HG02938 (cell line): ENCODE measurements around the gene TRAFD1.
"Not testable (repeated sequence)": the region's sequence is repeated elsewhere in the genome, so short reads cannot be mapped to it uniquely, and the experiment has no call there.

Experiments
- ATAC-seq: cut with Tn5 transposase; IDR thresholded peaks from one replicate; pipeline ENCODE4 v1.9.1; 2021; ENCODE audit warnings: mild to moderate bottlenecking, moderate library complexity; ENCODE audit not compliant: unreplicated experiment

Gene TRAFD1

DNA sequence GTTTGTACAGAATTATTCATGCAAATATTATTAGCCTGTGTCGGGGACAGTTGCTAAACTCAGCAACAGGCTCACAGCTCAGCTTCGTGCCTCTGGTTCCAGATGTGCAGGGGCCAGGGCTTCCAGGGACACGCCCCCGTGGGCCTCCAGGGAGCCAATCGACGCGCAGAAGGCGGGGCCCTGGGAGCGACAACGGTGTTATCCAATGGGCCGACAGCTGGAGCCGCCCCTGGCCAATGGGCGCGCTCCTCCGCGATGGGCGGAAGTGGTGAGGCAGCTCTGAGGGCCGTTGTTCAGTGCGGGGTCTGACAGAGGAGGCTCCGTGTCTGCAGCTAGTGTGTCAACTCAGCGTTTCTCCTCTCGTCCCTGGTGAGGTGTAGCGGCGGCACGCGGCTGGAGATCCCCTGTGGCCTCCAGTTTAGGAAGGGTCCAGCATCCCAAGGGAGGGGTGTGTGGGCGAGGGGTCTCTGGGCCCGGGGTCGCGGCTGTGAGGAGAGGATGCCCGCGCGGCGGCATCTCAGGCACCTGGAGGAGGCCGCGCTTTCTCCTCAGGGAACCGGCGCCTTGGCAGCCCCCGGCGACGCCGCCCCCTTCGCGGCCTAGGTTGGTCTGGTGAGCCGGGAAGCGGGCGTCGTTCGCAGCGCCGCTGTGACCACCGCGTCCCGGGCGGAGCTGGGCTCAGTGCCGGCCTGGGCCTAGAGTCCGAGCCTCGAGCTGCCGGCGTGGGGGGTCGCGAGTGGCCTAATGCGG is at the start of gene TRAFD1:
Gene TRAFD1, plus strand, starts transcription at position 311 of the 750 bp plus-strand sequence. CDS start 4,963 bp downstream, outside the sequence.
- peak; percentile 94 for ATAC-seq

GRCh38 chr12:112087055-112087850 is 38.1 kb upstream of the TRAFD1 start:
- no peak for ATAC-seq

GRCh38 chr12:112087851-112088250 is 37.5 kb upstream of the TRAFD1 start:
- ATAC-seq = no peak

DNA sequence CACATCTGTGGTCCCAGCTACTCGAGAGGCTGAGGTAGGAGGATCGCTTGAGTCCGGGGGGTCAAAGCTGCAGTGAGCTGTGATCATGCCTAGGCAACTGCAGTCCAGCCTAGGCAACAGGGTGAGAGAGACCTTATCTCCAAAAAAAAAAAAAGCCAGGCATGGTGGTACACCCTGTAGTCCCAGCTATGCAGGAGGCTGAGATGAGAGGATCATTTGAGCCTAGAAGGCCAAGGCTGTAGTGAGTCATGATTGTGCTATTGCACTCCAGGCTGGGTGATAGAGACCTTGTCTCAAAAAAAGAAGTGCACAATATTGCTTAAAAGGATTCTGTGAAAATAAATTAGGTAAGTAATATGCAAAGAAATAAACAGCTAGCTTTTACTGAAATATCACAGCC is 33.8 kb upstream of the TRAFD1 start:
- no peak for ATAC-seq

DNA sequence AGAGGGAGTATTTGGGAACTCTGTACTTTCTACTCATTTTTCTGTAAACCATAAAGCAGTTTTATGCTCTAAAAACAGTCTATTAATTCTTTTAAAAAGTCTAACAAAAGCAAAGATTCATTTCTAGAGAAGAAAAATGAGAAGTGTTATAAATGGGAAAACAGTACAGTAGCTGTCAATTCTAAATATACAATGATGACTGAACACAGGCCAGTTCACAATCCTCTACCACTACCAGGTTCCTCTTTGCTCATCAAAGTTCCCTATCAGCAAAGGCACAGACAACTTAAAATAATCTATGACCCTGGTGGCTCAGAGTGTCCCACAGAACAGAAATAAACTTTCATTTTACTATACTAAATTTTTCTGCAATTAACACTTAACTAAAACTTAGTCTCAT is 29.3 kb upstream of the TRAFD1 start:
- ATAC-seq = peak; percentile 90

DNA sequence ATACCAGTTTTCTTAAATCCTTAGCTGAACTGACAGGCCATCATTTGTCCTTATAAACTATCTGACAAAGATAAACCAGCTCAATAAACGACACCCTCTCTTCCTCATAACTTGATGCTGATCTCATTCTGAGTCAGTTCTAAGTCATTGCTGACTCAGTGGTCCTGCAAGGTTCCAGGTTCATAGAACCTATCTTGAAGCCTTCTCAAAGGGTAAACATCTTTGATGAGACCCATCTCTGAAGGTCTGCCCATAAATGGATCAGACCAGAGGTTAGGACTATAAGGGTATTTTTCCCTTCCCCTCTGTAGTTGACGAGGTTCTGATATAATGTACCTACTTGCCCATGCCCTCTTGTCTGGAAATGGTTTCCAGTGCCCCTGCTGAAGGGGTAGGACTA is 28.7 kb upstream of the TRAFD1 start:
- ATAC-seq = no peak

DNA sequence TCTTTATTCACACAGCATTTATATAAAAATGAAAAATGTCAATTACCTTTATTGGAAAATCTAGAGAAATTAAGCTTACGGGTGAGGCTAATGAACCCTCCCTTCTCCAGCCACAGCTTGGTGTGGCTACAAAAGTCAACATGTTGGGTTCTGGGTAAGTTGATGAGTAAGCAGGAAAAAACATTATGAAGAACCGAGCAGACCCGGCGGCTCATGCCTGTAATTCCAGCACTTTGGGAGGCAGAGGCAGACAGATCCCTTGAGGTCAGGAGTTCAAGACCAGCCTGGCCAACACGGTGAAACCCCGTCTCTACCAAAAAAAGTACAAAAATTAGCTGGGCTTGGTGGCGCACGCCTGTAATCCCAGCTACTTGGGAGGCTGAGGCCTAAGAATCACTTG is 27.7 kb upstream of the TRAFD1 start:
- no peak for ATAC-seq

- ATAC-seq = not testable (repeated sequence)
Observed at GRCh38 chr12:112100500-112100899, 24.9 kb upstream of the TRAFD1 start.

GRCh38 chr12:112102127-112102526 is 23.2 kb upstream of the TRAFD1 start:
- no peak for ATAC-seq

DNA sequence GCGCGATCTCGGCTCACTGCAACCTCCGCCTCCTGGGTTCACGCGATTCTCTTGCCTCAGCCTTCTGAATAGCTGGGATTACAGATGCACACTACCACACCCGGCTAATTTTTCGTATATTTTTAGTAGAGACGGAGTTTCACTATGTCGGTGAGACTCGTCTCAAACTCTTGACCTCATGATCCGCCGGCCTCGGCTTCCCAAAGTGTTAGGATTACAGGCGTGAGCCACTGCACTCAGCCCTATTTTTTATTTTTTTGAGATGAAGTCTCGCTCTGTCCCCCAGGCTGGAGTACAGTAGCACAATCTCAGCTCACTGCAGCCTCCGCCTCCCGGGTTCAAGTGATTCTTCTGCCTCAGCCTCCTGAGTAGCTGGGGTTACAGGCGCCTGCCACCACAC is 22.6 kb upstream of the TRAFD1 start:
- not testable (repeated sequence) for ATAC-seq

DNA sequence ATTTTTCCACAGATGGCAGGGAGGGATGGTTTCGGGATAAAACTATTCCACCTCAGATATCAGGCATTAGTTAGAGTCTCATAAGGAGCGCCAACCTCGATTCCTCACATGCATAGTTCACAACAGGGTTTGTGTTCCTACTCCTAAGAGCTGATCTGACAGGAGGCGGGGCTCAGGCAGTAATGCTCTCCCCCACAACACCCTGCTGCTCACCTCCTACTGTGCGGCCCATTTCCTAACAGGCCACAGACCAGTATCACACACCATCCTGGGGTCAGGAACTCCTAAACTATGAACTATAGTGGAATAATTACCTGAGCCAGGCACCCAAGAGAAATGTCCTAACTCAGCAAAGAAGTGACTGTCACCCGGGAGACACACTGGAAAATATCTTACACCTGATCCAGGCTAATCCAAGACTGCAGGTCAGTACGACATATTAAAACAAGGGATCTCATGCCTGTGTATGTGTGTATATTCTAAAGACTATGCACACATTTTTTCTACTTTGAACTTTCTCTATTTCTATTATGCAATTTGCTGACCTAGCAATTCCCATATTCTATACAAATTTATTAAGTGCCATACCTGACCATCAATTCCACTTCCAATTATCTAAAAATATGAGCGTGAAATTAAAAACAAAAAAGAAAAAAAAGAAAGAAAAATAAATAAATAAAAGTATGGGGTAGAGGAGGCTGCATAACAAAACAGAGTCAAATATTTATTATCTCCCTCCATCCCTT is 21.4 kb upstream of the TRAFD1 start:
- no peak for ATAC-seq

DNA sequence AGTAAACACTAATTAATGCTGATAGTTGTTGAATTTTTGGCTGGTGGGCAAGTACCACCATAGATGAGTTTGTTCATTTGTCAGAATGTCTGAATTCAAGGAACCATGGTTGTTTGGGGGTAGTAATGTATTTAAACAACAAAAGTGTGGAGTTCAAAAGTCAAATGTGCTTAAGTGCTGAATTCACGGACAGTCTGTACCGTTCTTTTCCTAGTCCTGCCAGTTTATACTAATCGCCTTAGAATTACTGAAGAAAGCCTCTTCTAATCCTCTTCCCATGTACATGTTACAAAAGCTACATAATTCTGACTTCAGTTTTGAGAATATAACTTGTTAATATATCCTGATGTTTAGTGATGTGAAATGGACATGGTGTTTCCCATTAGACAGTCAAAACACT is 19.5 kb upstream of the TRAFD1 start:
- no peak for ATAC-seq

- ATAC-seq = no peak
Observed at GRCh38 chr12:112107306-112108201, 17.8 kb upstream of the TRAFD1 start.

GRCh38 chr12:112108202-112109079 is 16.9 kb upstream of the TRAFD1 start, which contains the start of gene NAA25:
Gene NAA25 (minus strand): TSS chr12:112108783. CDS start chr12:112108773, 10 bp downstream.
- ATAC-seq = peak; percentile 59

DNA sequence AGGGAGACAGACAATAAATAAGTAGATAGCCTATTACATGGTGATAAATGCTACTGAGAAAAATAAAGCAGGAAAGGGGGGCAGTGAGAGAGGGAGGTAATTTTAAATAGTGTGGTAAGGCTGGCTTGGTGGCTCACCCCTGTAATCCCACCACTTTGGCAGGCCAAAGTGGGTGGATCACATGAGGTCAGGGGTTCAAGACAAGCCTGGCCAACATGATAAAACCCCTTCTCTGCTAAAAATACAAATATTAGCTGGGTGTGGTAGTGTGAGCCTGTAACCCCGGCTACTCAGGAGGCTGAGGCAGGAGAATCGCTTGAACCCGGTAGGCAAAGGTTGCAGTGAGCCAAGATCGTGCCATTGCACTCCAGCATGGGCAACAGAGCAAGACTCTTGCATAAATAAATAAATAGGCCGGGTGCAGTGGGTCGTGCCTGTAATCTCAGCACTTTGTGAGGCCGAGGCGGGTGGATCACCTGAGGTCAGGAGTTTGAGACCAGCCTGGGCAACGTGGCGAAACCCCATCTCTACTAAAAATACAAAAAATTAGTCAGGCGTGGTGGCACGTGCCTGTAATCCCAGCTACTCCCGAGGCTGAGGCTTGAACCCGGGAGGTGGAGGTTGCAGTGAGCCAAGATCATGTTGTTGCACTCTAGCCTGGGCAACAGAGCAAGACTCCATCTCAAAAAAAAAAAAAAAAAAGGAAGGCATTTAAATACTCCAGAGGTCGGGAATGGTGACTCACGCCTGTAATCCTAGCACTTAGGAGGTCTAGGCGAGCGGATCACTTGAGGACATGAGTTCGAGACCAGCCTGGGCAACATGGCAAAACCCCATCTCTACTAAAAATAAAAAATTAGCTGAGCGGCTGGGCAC is 14.3 kb upstream of the TRAFD1 start:
- ATAC-seq = not testable (repeated sequence)

DNA sequence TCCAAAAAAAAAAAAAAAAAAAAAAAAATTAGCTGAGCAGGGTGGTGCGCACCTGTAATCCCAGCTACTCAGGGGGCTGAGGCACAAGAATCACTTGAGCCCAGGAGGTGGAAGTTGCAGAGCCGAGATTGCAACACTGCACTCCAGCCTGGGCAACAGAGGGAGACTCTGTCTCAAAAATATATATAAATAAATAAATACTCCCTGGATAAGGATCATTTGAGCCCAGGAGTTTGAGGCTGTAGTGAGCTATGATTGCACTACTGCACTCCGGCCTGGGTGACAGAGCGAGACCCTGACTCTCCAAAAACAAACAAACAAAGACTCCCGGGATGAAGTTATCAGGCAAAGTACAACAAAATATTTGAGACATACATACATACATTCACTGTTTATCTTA is 13.4 kb upstream of the TRAFD1 start:
- ATAC-seq = no peak

GRCh38 chr12:112112409-112113133 is 12.8 kb upstream of the TRAFD1 start:
- ATAC-seq = no peak
